H1 (cell line): Measurements from ENCODE around the gene NOTUM. TPM values are rescaled to one million over a fixed set of nuclear protein-coding genes. Genes with fewer than 3 reads are reported as not detected.
A peak's percentile ranks its signal among the peaks of the same experiment; 100 is the strongest.

Experiments
- CTCF ChIA-PET: fragments of 300-600 bp; sonication (Branson Sonifier 250); formaldehyde crosslinking; loops from one replicate; lab custom pipeline; 2021; ENCODE audit not compliant: partially characterized antibody; lab: Charles Lee
- POLR2A ChIA-PET: fragments of 300-600 bp; sonication (Branson Sonifier 250); formaldehyde crosslinking; loops from one replicate; lab custom pipeline; 2021; ENCODE audit warnings: inconsistent platforms; ENCODE audit not compliant: partially characterized antibody; lab: Charles Lee
- DNase-seq, 2 experiments: peaks; one replicate each; pipeline versions ENCODE4 v3.0.0 to v3.0.0-alpha.2; 2010 to 2022; ENCODE audit warnings: low spot score in 2 of 2, low read depth in 1 of 2, mixed read lengths in 1 of 2
- FAIRE-seq: peaks from 2 replicates; lab custom pipeline; 2011; peaks lifted over from hg19 to GRCh38; lab: Jason Lieb, UNC
- H2AFZ ChIP-seq: 2 replicates; pipeline ENCODE4 v1.8.1; 2012; ENCODE audit warnings: low read length, inconsistent platforms
- H2AK5ac ChIP-seq: 2 replicates; pipeline ENCODE4 v1.6.1; 2013; ENCODE audit warnings: low read depth, low read length
- H2BK120ac ChIP-seq: replicated peaks from 2 replicates; pipeline ENCODE3; 2013; ENCODE audit warnings: low read depth, low read length, inconsistent platforms
- H2BK12ac ChIP-seq: 2 replicates; pipeline ENCODE4 v1.6.1; 2013; ENCODE audit warnings: low read depth, low read length
- H2BK15ac ChIP-seq: 2 replicates; pipeline ENCODE4 v1.6.1; 2013; ENCODE audit warnings: low read length
- H2BK20ac ChIP-seq: 2 replicates; pipeline ENCODE4 v1.6.1; 2013; ENCODE audit warnings: low read length
- H2BK5ac ChIP-seq: 2 replicates; pipeline ENCODE4 v1.6.1; 2013; ENCODE audit warnings: low read depth, low read length
- H3K14ac ChIP-seq: 2 replicates; pipeline ENCODE4 v1.6.1; 2013; ENCODE audit warnings: inconsistent platforms; ENCODE audit not compliant: insufficient read length
- H3K18ac ChIP-seq: 2 replicates; pipeline ENCODE4 v1.6.1; 2013; ENCODE audit warnings: low read length; ENCODE audit errors: extremely low read depth
- H3K23ac ChIP-seq: 2 replicates; pipeline ENCODE4 v1.6.1; 2013; ENCODE audit warnings: inconsistent platforms; ENCODE audit not compliant: insufficient read length
- H3K23me2 ChIP-seq: 2 replicates; pipeline ENCODE4 v1.6.1; 2013; ENCODE audit warnings: low read depth, low read length
- H3K27ac ChIP-seq: 2 replicates; pipeline ENCODE4 v1.6.1; 2011; ENCODE audit warnings: low read depth, low read length, inconsistent platforms
- H3K27me3 ChIP-seq, 4 experiments: replicated peaks in 1 of 4; 1 replicate in 1 of 4; 2 replicates in 3 of 4; pipeline versions ENCODE4 v1.6.1 to v1.8.1; 2011 to 2013; ENCODE audit warnings: low read length in 3 of 4, mild to moderate bottlenecking in 3 of 4, inconsistent platforms in 2 of 4, mixed read lengths in 2 of 4, moderate library complexity in 1 of 4; ENCODE audit not compliant: control insufficient read depth in 3 of 4, insufficient read depth in 3 of 4; ENCODE audit errors: extremely low read depth in 1 of 4
- H3K36me3 ChIP-seq, 4 experiments: 2 replicates each; pipeline versions ENCODE4 v1.6.1 to v1.8.1; 2011 to 2013; ENCODE audit warnings: mild to moderate bottlenecking in 4 of 4, low read length in 3 of 4, moderate library complexity in 2 of 4, control low read depth in 1 of 4, inconsistent platforms in 1 of 4; ENCODE audit not compliant: insufficient read depth in 4 of 4, control insufficient read depth in 2 of 4
- H3K4ac ChIP-seq: replicated peaks from 2 replicates; pipeline ENCODE3; 2013; ENCODE audit warnings: low read length, low read depth, mixed read lengths, inconsistent platforms; ENCODE audit not compliant: insufficient read length
- H3K4me1 ChIP-seq, 4 experiments: replicated peaks in 1 of 4; 1 replicate in 1 of 4; 2 replicates in 3 of 4; pipeline versions ENCODE4 v1.6.1 to v1.8.1; 2011 to 2013; ENCODE audit warnings: low read length in 3 of 4, inconsistent platforms in 2 of 4, mixed read lengths in 1 of 4; ENCODE audit not compliant: insufficient read depth in 4 of 4, control insufficient read depth in 3 of 4
- H3K4me2 ChIP-seq, 2 experiments: 2 replicates each; pipeline versions ENCODE4 v1.6.1 to v1.8.1; 2011 to 2013; ENCODE audit warnings: low read depth in 2 of 2, low read length in 2 of 2, control low read depth in 1 of 2, inconsistent platforms in 1 of 2, mild to moderate bottlenecking in 1 of 2; ENCODE audit not compliant: insufficient read depth in 1 of 2
- H3K4me3 ChIP-seq, 4 experiments: fragments of 200-600, 300-600 bp in 1 of 4; sonication (generic), shearing (Covaris generic), sonication (Bioruptor Twin) in 1 of 4; 2 replicates each; pipeline versions ENCODE4 v1.5.1 to v1.8.1; 2011 to 2016; ENCODE audit warnings: low read length in 4 of 4, low read depth in 3 of 4, control low read depth in 2 of 4, inconsistent platforms in 2 of 4, mild to moderate bottlenecking in 2 of 4, mixed read lengths in 1 of 4, moderate library complexity in 1 of 4; ENCODE audit not compliant: insufficient read depth in 2 of 4; ENCODE audit errors: extremely low read depth in 1 of 4
- H3K56ac ChIP-seq: replicated peaks from 2 replicates; pipeline ENCODE3; 2013; ENCODE audit warnings: low read depth, mild to moderate bottlenecking, mixed read lengths, low read length, inconsistent platforms; ENCODE audit not compliant: insufficient read length
- H3K79me1 ChIP-seq: 2 replicates; pipeline ENCODE4 v1.6.1; 2013; ENCODE audit warnings: low read depth, low read length, control low read depth
- H3K79me2 ChIP-seq, 2 experiments: 2 replicates each; pipeline versions ENCODE4 v1.6.1 to v1.8.1; 2012 to 2013; ENCODE audit warnings: low read length in 2 of 2, mild to moderate bottlenecking in 2 of 2, inconsistent platforms in 1 of 2; ENCODE audit not compliant: insufficient read depth in 2 of 2, control insufficient read depth in 1 of 2
- H3K9ac ChIP-seq, 4 experiments: replicated peaks in 1 of 4; 1 replicate in 1 of 4; 2 replicates in 3 of 4; pipeline versions ENCODE4 v1.6.1 to v1.8.1; 2011 to 2013; ENCODE audit warnings: low read depth in 3 of 4, low read length in 3 of 4, control low read depth in 2 of 4, mild to moderate bottlenecking in 2 of 4, moderate library complexity in 2 of 4, inconsistent platforms in 1 of 4; ENCODE audit errors: extremely low read depth in 1 of 4
- H3K9me3 ChIP-seq, 2 experiments: 2 replicates each; pipeline versions ENCODE4 v1.6.1 to v1.8.1; 2012 to 2013; ENCODE audit warnings: mild to moderate bottlenecking in 2 of 2, moderate library complexity in 2 of 2, control low read depth in 1 of 2, inconsistent platforms in 1 of 2, low read depth in 1 of 2, low read length in 1 of 2, mixed read lengths in 1 of 2; ENCODE audit not compliant: insufficient read depth in 2 of 2
- H4K20me1 ChIP-seq, 2 experiments: replicated peaks in 1 of 2; 2 replicates each; pipeline versions ENCODE3 to v1.8.1; 2011 to 2013; ENCODE audit warnings: inconsistent platforms in 2 of 2, low read length in 2 of 2, mild to moderate bottlenecking in 1 of 2; ENCODE audit not compliant: insufficient read depth in 2 of 2, control insufficient read depth in 1 of 2
- H4K5ac ChIP-seq: 2 replicates; pipeline ENCODE4 v1.6.1; 2013; ENCODE audit warnings: low read length, low read depth, mixed read lengths, inconsistent platforms; ENCODE audit not compliant: insufficient read length
- H4K8ac ChIP-seq: 2 replicates; pipeline ENCODE4 v1.8.0; 2013; ENCODE audit warnings: mild to moderate bottlenecking, moderate library complexity, low read length, inconsistent platforms; ENCODE audit not compliant: insufficient read depth; ENCODE audit errors: extremely low read depth
- H4K91ac ChIP-seq: replicated peaks from 2 replicates; pipeline ENCODE3; 2013; ENCODE audit warnings: low read length, mixed read lengths, inconsistent platforms; ENCODE audit not compliant: insufficient read length
- BACH1 ChIP-seq: IDR thresholded peaks from 2 replicates; pipeline ENCODE4 v1.6.1; 2012; ENCODE audit warnings: low read length, improper control_type of control experiment
- BCL11A ChIP-seq, 2 experiments: IDR thresholded peaks; one replicate each; pipeline ENCODE4 v1.6.1; 2011; ENCODE audit warnings: low read depth in 2 of 2, low read length in 2 of 2, mild to moderate bottlenecking in 2 of 2
- CBX8 ChIP-seq: fragments of 300-800, 300-1000 bp; sonication (generic); IDR thresholded peaks from 2 replicates; pipeline ENCODE4 v1.7.1; 2016; ENCODE audit warnings: low read depth, low read length, borderline replicate concordance
- EZH2 ChIP-seq: fragments of 200-600 bp; sonication (generic); IDR thresholded peaks from 2 replicates; pipeline ENCODE4 v1.7.1; 2012; ENCODE audit warnings: low read depth, mild to moderate bottlenecking, moderate library complexity, low read length, inconsistent platforms; ENCODE audit not compliant: severe bottlenecking
- MAFK ChIP-seq: IDR thresholded peaks from 2 replicates; pipeline ENCODE4 v1.6.1; 2012; ENCODE audit warnings: low read depth, mild to moderate bottlenecking, improper control_type of control experiment, low read length
- NANOG ChIP-seq: IDR thresholded peaks from 2 replicates; pipeline ENCODE4 v1.6.1; 2011; ENCODE audit warnings: low read length, low read depth, mild to moderate bottlenecking, inconsistent platforms; ENCODE audit not compliant: insufficient read depth, poor library complexity, severe bottlenecking
- POLR2A ChIP-seq, 2 experiments: IDR thresholded peaks; 1 replicate in 1 of 2; 2 replicates in 1 of 2; pipeline ENCODE4 v1.6.1; 2011; ENCODE audit warnings: low read depth in 2 of 2, low read length in 2 of 2, mild to moderate bottlenecking in 2 of 2; ENCODE audit errors: control extremely low read depth in 1 of 2
- POLR2AphosphoS5 ChIP-seq: IDR thresholded peaks from 2 replicates; pipeline ENCODE4 v1.6.1; 2011; ENCODE audit warnings: low read depth, low read length
- RAD21 ChIP-seq, 2 experiments: IDR thresholded peaks in 1 of 2; conservative IDR thresholded peaks in 1 of 2; 2 replicates each; pipeline ENCODE4 v1.6.1; 2011; ENCODE audit warnings: low read depth in 2 of 2, low read length in 2 of 2, improper control_type of control experiment in 1 of 2, inconsistent platforms in 1 of 2, mild to moderate bottlenecking in 1 of 2, moderate library complexity in 1 of 2
- SIX5 ChIP-seq: IDR thresholded peaks from 2 replicates; pipeline ENCODE4 v1.6.1; 2011; ENCODE audit warnings: mild to moderate bottlenecking, low read depth, low read length
- TAF1 ChIP-seq: IDR thresholded peaks from 2 replicates; pipeline ENCODE4 v1.6.1; 2011; ENCODE audit warnings: mild to moderate bottlenecking, low read depth, low read length
- ZNF274 ChIP-seq: IDR thresholded peaks from 2 replicates; pipeline ENCODE4 v1.7.0; 2012; ENCODE audit warnings: low read length, borderline replicate concordance; ENCODE audit errors: extremely low read depth
- WGBS, 2 experiments: shearing (Covaris generic) in 1 of 2; methylation state at CpG; one replicate each; pipeline versions ENCODE4 v1.1.6 to v1.1.7; 2013 to 2015; ENCODE audit warnings: low lambda C conversion rate in 2 of 2, mixed read lengths in 2 of 2, inconsistent platforms in 1 of 2, low coverage in 1 of 2, missing lambda C conversion rate in 1 of 2; ENCODE audit not compliant: insufficient replicate concordance in 2 of 2, insufficient coverage in 1 of 2, insufficient read length in 1 of 2; ENCODE audit errors: extremely low coverage in 1 of 2, missing lambda C conversion rate in 1 of 2; 5-methylcytosine and 5-hydroxymethylcytosine counted together
- polyA plus RNA-seq, 7 experiments: library from polyadenylated mRNA; depleted of rRNA in 3 of 7; stranded (reverse) in 5 of 7; unstranded in 2 of 7; fragments of >200 nt in 5 of 7; fragments of 200-250 nt in 2 of 7; gene quantifications; 1 replicate in 5 of 7; 2 replicates in 1 of 7; 4 replicates in 1 of 7; pipeline versions ENCODE4 v1.2.1 to v1.2.3, GENCODE V29; 2011 to 2013; ENCODE audit warnings: missing spikeins in 2 of 7, mixed read lengths in 2 of 7
- total RNA-seq: library from RNA; stranded (reverse); fragmentation: NEBNext Ultra II Directional; extraction: Animal tissue kit (Norgen Biotek cat#: 25700); gene quantifications from 2 replicates; pipeline ENCODE4 v1.2.1, GENCODE V29; 2021

NOTUM gene
- total and polyA plus RNA-seq, 2 of the 8 experiments (the other 6 are each of a cell fraction or from before 2014, with no cell fraction given): 0.45 to 0.76 TPM

DNA sequence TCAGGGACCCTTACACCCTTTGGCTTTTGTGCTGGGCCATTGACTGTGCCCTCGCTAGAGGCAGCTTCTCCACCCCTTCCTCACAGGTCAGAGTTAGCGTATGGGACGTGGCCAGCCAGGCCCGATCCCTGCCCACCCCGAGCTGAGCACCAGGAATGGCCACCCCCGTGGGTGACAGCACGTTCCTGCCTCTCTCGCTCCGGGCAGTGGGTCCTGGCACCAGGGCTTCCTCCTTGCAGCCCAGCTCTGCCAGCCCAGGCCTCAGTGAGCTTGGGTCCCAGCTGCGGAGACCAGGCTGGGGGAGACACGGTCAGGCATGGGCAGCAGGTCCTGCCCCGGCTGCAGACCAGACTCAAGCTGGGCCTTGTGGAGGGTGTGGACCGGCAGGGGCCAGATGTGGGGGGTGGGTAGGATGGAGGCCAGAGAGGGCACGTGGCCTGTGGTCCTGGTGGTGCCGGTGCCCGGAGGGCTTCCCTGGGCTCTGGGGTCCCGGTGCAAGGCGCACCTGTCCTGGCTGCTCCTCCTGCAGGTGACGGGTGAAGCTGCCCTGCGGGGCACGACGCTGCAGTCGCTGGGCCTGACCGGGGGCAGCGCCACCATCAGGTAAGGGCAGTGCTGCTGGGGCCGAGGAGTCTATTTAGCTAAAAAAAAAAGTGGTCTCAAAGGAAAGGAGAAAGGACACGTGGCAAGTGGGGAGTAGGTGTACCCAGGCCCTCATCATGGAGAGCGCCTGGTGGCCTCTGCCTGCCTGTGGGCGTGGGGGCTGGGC lies 34.7 kb upstream of the NOTUM start:
- Histone ChIP-seq H4K20me1 (peaks cover 1 to 18% of the 10 kb centered on the region in 2 experiments), H4K8ac (peak overlapping the region; percentile 64; the same call in 1 of the 2 replicates), H4K5ac (no peak overlapping the region), H3K4me3 (no peak overlapping the region), H3K9ac (no peak overlapping the region), H2BK15ac (no peak overlapping the region; the same call in 1 of the 2 replicates), H3K23me2 (no peaks in the 10 kb centered on the region), H3K36me3 (no peaks in the 10 kb centered on the region), H2BK20ac (no peak overlapping the region), H3K23ac (no peak overlapping the region), H3K79me1 (peaks cover 5% of the 10 kb centered on the region), H3K4me2 (no peak overlapping the region), H2AK5ac (0 out of 2 replicates have a peak overlapping the region, but pooled peaks have one; percentile 13), H3K79me2 (no peaks in the 10 kb centered on the region), H3K14ac (no peak overlapping the region), H3K27ac (0 out of 2 replicates have a peak overlapping the region, but pooled peaks have one; percentile 34), H4K91ac (no peak overlapping the region), H3K56ac (no peak overlapping the region), H2BK120ac (no peak overlapping the region), H3K9me3 (no peaks in the 10 kb centered on the region), H3K4me1 (peaks cover 0 to 29% (median 26%) of the 10 kb centered on the region in 4 experiments; a peak in 6 of 7 replicates), H3K27me3 (no peaks in the 10 kb centered on the region), H3K18ac (no peak overlapping the region), H2BK12ac (0 out of 2 replicates have a peak overlapping the region, but pooled peaks have one; percentile 17), H3K4ac (no peak overlapping the region), H2AFZ (no peak overlapping the region), H2BK5ac (0 out of 2 replicates have a peak overlapping the region, but pooled peaks have one; percentile 52)
- no peak for FAIRE-seq
- DNase-seq: peak in 1 of 2 experiments; percentile 63
- ChIA-PET CTCF (interaction anchor here (0.8 to 3.2 kb wide), 19 partner anchors 9 to 330 kb away, joined by 3 to 20 read pairs (median 5); partner anchors contain the start of genes LRRC45, MAFG and NOTUM), POLR2A (interaction anchor here (1.0 to 1.8 kb wide), 5 partner anchors 10 to 75 kb away, joined by 3 to 7 read pairs (median 3); no protein-coding TSS in a partner anchor)
- 87% methylated on average over 29 of the region's 29 CpGs; no CpG with 5 or more reads in 1 of the 2 experiments for WGBS, 2 experiments
- no peak for TF ChIP-seq CBX8
- no peak for TF ChIP-seq TAF1
- TF ChIP-seq NANOG: no peak
- TF ChIP-seq BCL11A (IDR thresholded peaks at IDR 0.05; ENCODE audit: low read depth in 2 of 2, low read length in 2 of 2): no peak
- no peak for TF ChIP-seq ZNF274
- TF ChIP-seq POLR2AphosphoS5: no peak
- peak; percentile 30 to 52; a peak in 3 of 4 replicates for TF ChIP-seq RAD21 (IDR thresholded peaks at IDR 0.05 in 1 of 2, conservative IDR thresholded peaks at IDR 0.05 in 1 of 2; ENCODE audit: low read depth in 2 of 2, low read length in 2 of 2)
- TF ChIP-seq BACH1: no peak
- TF ChIP-seq EZH2: no peak
- no peak for TF ChIP-seq MAFK
- TF ChIP-seq SIX5: no peak
- TF ChIP-seq POLR2A (IDR thresholded peaks at IDR 0.05; ENCODE audit: control extremely low read depth in 1 of 2, low read depth in 2 of 2, low read length in 2 of 2): no peak
